Esophagus muscularis mucosa (tissue), 4 donors: Measurements from ENCODE around the gene LRRC8C. TPM values are rescaled to one million over a fixed set of nuclear protein-coding genes. Genes with fewer than 3 reads are reported as not detected.

Source experiments
- DNase-seq: peaks from one replicate; pipeline ENCODE4 v3.0.0-alpha.2; 2017; ENCODE audit errors: extremely low spot score
- H3K27ac ChIP-seq, 4 donors: fragments of 200-600 bp; sonication (generic); replicated peaks in 1 of 4; 1 replicate in 3 of 4; 2 replicates in 1 of 4; pipeline ENCODE4 v1.5.1; 2016 to 2019; ENCODE audit warnings: mild to moderate bottlenecking in 1 of 4
- H3K27me3 ChIP-seq, 4 donors: fragments of 200-600 bp; sonication (generic); one replicate each; pipeline versions ENCODE4 v1.5.1 to v1.6.0; 2016 to 2019
- H3K36me3 ChIP-seq, 4 donors: fragments of 200-600 bp; sonication (generic); one replicate each; pipeline ENCODE4 v1.5.1; 2016 to 2019
- H3K4me1 ChIP-seq, 4 donors: fragments of 200-600 bp; sonication (generic); one replicate each; pipeline ENCODE4 v1.5.1; 2016 to 2019
- H3K4me3 ChIP-seq, 4 donors: fragments of 200-600 bp; sonication (generic); 1 replicate in 2 of 4; 2 replicates in 2 of 4; pipeline ENCODE4 v1.5.1; 2016 to 2019; ENCODE audit warnings: mild to moderate bottlenecking in 4 of 4, moderate library complexity in 1 of 4
- H3K9me3 ChIP-seq, 4 donors: fragments of 200-600 bp; sonication (generic); 1 replicate in 3 of 4; 2 replicates in 1 of 4; pipeline ENCODE4 v1.5.1; 2016 to 2019
- CTCF ChIP-seq, 3 experiments: fragments of 200-600 bp in 2 of 3; fragments of 450-650 bp in 1 of 3; sonication (generic) in 2 of 3; IDR thresholded peaks; one replicate each; pipeline ENCODE4 v1.5.1; 2017 to 2019; ENCODE audit warnings: antibody characterized with exemption in 3 of 3, mild to moderate bottlenecking in 2 of 3, moderate library complexity in 1 of 3
- EP300 ChIP-seq: sonication (generic); formaldehyde crosslinking; IDR thresholded peaks from one replicate; pipeline ENCODE4 v1.6.1; 2017; ENCODE audit warnings: antibody characterized with exemption
- POLR2A ChIP-seq: fragments of 450-650 bp; IDR thresholded peaks from one replicate; pipeline ENCODE4 v1.6.1; 2017; ENCODE audit warnings: antibody characterized with exemption, moderate library complexity, mild to moderate bottlenecking, low read depth
- POLR2AphosphoS5 ChIP-seq, 2 donors: sonication (generic); formaldehyde crosslinking; IDR thresholded peaks; one replicate each; pipeline ENCODE4 v1.6.1; 2017; ENCODE audit warnings: antibody characterized with exemption in 2 of 2
- WGBS: methylation state at CpG from one replicate; pipeline ENCODE4 v1.1.5; 2018; 5-methylcytosine and 5-hydroxymethylcytosine counted together
- intact Hi-C: fragments of 100-400 bp; cut with DNase I; formaldehyde crosslinking; loops from one replicate; pipeline ENCODE4 v1.15.1; 2023
- total RNA-seq, 4 donors: library from RNA; depleted of rRNA; stranded (reverse); fragments of >200 nt; gene quantifications; one replicate each; pipeline versions ENCODE4 v1.1.0 to v1.2.1, GENCODE V29; 2016

The LRRC8C gene
- total RNA-seq, 4 donors from 2014 or later: 5.8 to 8.9 (median 7.4) TPM

- Histone ChIP-seq H3K27me3 (no peaks in the 10 kb centered on the region), H3K4me1 (peaks cover 0 to 6% (median 3%) of the 10 kb centered on the region in 4 donors), H3K36me3 (no peaks in the 10 kb centered on the region), H3K4me3 (no peak overlapping the region), H3K27ac (no peak overlapping the region), H3K9me3 (peaks cover 0 to 5% (median 0%) of the 10 kb centered on the region in 4 donors)
- TF ChIP-seq EP300: no peak
- TF ChIP-seq POLR2A: no peak
- DNase-seq: no peak
- intact Hi-C loops: no loop called here
- WGBS: 80% methylated on average over 1 of the region's 1 CpG
Measured at GRCh38 chr1:89666640-89667039, 33.7 kb downstream of the LRRC8C start.

DNA sequence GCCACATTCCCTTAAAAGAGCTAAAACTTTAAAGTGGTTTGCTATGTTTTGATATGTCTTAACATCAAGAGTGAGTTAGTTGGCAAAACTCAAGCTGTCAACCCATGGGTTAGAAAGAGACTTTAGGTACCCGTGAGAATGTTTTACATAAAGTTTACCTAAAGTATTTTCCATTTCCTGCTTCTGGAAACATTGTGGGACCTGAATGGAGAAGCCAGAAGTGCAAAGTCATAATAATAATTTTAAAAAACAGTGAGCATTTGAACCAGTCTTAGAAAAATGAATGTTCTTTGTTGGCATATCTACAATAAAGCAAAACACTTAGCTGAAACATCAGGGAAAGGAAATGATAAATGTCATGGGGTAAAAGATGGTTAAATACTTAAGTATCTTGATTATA, 34.8 kb downstream of the LRRC8C start:
- TF ChIP-seq POLR2A (no peak), CTCF (IDR thresholded peaks at IDR 0.05) (no peak), EP300 (no peak), POLR2AphosphoS5 (IDR thresholded peaks at IDR 0.05) (no peak)
- Histone ChIP-seq H3K27ac (no peak overlapping the region), H3K4me3 (no peak overlapping the region), H3K9me3 (peaks cover 0 to 5% (median 0%) of the 10 kb centered on the region in 4 donors), H3K4me1 (peaks cover 0 to 6% (median 3%) of the 10 kb centered on the region in 4 donors), H3K27me3 (no peaks in the 10 kb centered on the region), H3K36me3 (no peaks in the 10 kb centered on the region)
- 50% methylated on average over 1 of the region's 1 CpG for WGBS
- intact Hi-C loops: no loop called here
- no peak for DNase-seq

GRCh38 chr1:89668961-89669360, 36.0 kb downstream of the LRRC8C start:
- no peak for TF ChIP-seq CTCF (IDR thresholded peaks at IDR 0.05)
- no peak for TF ChIP-seq POLR2AphosphoS5 (IDR thresholded peaks at IDR 0.05)
- 87% methylated on average over 3 of the region's 3 CpGs for WGBS
- intact Hi-C loops: no loop called here
- Histone ChIP-seq H3K27ac (no peak overlapping the region), H3K9me3 (peaks cover 0 to 5% (median 0%) of the 10 kb centered on the region in 4 donors), H3K36me3 (no peaks in the 10 kb centered on the region), H3K4me1 (peaks cover 0 to 8% (median 6%) of the 10 kb centered on the region in 4 donors), H3K4me3 (no peak overlapping the region), H3K27me3 (no peaks in the 10 kb centered on the region)
- no peak for DNase-seq

DNA sequence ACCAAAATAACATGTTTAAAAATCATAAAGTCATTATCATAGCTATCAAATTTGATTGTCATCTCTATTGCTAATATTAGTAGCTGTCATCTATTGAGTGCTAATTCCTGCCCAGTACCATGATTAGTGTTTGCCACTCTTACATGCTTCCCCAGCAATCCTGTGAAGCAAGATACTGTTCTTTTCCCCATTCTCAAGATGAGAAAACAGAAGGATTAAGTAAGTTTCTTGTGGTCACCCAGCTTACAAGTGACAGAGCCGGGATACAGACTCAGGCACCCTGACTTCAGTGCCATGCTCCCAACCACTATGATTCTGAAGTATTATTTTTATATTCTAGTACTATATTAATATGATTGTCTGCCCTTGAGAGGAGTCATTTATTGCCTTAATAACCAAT, 36.5 kb downstream of the LRRC8C start:
- intact Hi-C loops: no loop called here
- no peak for DNase-seq
- no peak overlapping the region for H3K27ac ChIP-seq
- no peaks in the 10 kb centered on the region for H3K36me3 ChIP-seq
- H3K9me3 ChIP-seq: peaks cover 0 to 1% (median 0%) of the 10 kb centered on the region in 4 donors
- no peaks in the 10 kb centered on the region for H3K27me3 ChIP-seq
- peaks cover 0 to 8% (median 6%) of the 10 kb centered on the region in 4 donors for H3K4me1 ChIP-seq
- 94% methylated on average over 1 of the region's 1 CpG for WGBS
- TF ChIP-seq CTCF (IDR thresholded peaks at IDR 0.05) (no peak), POLR2A (no peak), POLR2AphosphoS5 (IDR thresholded peaks at IDR 0.05) (no peak), EP300 (no peak)
- H3K4me3 ChIP-seq: no peak overlapping the region

DNA sequence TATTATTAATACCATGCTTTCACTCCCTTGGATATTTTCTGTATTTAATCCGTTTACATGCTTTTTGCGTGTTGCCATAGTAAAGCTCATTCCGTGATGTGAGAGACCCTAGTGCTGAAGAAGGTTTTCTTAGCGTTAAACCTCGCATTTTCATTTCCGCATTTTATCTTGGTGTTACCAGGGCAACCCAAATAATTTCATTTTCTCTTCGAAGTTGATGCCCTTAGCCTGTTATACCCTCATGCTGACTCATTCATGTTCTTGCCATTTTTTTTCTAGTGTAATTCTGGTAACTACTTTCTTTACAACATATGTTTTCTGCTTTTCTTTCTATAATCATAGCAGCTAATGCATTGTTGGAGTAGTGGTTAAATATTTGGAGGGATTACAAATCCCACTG, 37.2 kb downstream of the LRRC8C start:
- 77% methylated on average over 7 of the region's 7 CpGs for WGBS
- Histone ChIP-seq H3K4me3 (no peak overlapping the region), H3K9me3 (no peaks in the 10 kb centered on the region), H3K27ac (no peak overlapping the region), H3K4me1 (peaks cover 0 to 8% (median 6%) of the 10 kb centered on the region in 4 donors), H3K36me3 (no peaks in the 10 kb centered on the region), H3K27me3 (no peaks in the 10 kb centered on the region)
- intact Hi-C loops: no loop called here
- DNase-seq: no peak
- TF ChIP-seq CTCF (IDR thresholded peaks at IDR 0.05) (no peak), POLR2AphosphoS5 (IDR thresholded peaks at IDR 0.05) (no peak), EP300 (no peak), POLR2A (no peak)
